ENCODE measurements around the gene MBNL2. TPM values are rescaled to one million over a fixed set of nuclear protein-coding genes. Genes with fewer than 3 reads are reported as not detected.

The MBNL2 gene
- polyA plus RNA-seq, 1 experiment = 44.0 TPM

- Histone ChIP-seq H3K27me3 (ENCODE audit: control insufficient read depth, insufficient read depth, low read length) (no peaks in the 10 kb centered on the region), H3K4me3 (ENCODE audit: low read depth, low read length) (no peak overlapping the region), H3K27ac (ENCODE audit: low read depth, low read length) (no peak overlapping the region), H3K9me3 (ENCODE audit: control insufficient read depth, insufficient read depth, low read length) (no peaks in the 10 kb centered on the region)
- POLR2A ChIA-PET = interaction anchor here (1.5 kb wide), 1 partner anchor 31 kb away, joined by 4 read pairs; the partner anchor contains the start of gene MBNL2
- TF ChIP-seq, protein P1, sequence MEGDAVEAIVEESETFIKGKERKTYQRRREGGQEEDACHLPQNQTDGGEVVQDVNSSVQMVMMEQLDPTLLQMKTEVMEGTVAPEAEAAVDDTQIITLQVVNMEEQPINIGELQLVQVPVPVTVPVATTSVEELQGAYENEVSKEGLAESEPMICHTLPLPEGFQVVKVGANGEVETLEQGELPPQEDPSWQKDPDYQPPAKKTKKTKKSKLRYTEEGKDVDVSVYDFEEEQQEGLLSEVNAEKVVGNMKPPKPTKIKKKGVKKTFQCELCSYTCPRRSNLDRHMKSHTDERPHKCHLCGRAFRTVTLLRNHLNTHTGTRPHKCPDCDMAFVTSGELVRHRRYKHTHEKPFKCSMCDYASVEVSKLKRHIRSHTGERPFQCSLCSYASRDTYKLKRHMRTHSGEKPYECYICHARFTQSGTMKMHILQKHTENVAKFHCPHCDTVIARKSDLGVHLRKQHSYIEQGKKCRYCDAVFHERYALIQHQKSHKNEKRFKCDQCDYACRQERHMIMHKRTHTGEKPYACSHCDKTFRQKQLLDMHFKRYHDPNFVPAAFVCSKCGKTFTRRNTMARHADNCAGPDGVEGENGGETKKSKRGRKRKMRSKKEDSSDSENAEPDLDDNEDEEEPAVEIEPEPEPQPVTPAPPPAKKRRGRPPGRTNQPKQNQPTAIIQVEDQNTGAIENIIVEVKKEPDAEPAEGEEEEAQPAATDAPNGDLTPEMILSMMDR (IDR thresholded peaks at IDR 0.05; ENCODE audit: low read depth, low read length) = no peak
- DNase-seq (ENCODE audit: low read depth, low spot score) = no peak
- CTCF ChIA-PET = interaction anchor here (1.1 to 2.0 kb wide), 2 partner anchors 65 to 81 kb away, joined by 5 to 8 read pairs; no protein-coding TSS in a partner anchor
Measured at GRCh38 chr13:97191142-97191541, 31.0 kb upstream of the MBNL2 start.

DNA sequence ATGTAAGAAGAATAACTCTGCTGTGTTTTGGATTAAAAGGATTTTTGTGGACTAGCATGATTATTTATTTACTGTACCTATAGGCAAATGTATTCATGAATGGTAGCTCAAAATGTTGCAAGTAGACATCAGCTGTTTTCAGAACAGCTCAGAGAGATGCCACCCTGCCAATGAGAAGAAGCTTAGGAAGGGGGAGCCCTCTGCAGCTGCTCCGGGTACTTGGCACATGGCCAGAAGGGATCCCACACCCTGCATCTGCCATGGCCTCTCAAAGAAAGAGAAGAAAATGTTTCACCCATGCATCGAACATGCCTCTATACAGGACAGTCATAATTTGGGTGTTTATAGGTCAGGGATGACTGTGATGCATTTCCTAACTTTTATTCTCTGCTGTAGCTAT is 30.5 kb upstream of the MBNL2 start:
- DNase-seq (ENCODE audit: low read depth, low spot score) = no peak
- Histone ChIP-seq H3K9me3 (ENCODE audit: control insufficient read depth, insufficient read depth, low read length) (no peaks in the 10 kb centered on the region), H3K27me3 (ENCODE audit: control insufficient read depth, insufficient read depth, low read length) (no peaks in the 10 kb centered on the region), H3K4me3 (ENCODE audit: low read depth, low read length) (no peak overlapping the region), H3K27ac (ENCODE audit: low read depth, low read length) (no peak overlapping the region)
- ChIA-PET POLR2A (interaction anchor here (1.5 kb wide), 1 partner anchor 30 kb away, joined by 4 read pairs; the partner anchor contains the start of gene MBNL2), CTCF (interaction anchor here (1.0 to 2.0 kb wide), 3 partner anchors 66 to 383 kb away, joined by 3 to 8 read pairs (median 5); no protein-coding TSS in a partner anchor)
- TF ChIP-seq, protein P1 (IDR thresholded peaks at IDR 0.05; ENCODE audit: low read depth, low read length) = no peak

GRCh38 chr13:97192166-97192565 is 30.0 kb upstream of the MBNL2 start:
- Histone ChIP-seq H3K4me3 (ENCODE audit: low read depth, low read length) (no peak overlapping the region), H3K27me3 (ENCODE audit: control insufficient read depth, insufficient read depth, low read length) (no peaks in the 10 kb centered on the region), H3K9me3 (ENCODE audit: control insufficient read depth, insufficient read depth, low read length) (no peaks in the 10 kb centered on the region), H3K27ac (ENCODE audit: low read depth, low read length) (no peak overlapping the region)
- CTCF ChIA-PET = interaction anchor here (1.0 to 2.0 kb wide), 3 partner anchors 66 to 383 kb away, joined by 3 to 8 read pairs (median 5); no protein-coding TSS in a partner anchor
- no peak for DNase-seq (ENCODE audit: low read depth, low spot score)
- TF ChIP-seq, protein P1 (IDR thresholded peaks at IDR 0.05; ENCODE audit: low read depth, low read length) = no peak
- POLR2A ChIA-PET = interaction anchor here (0.6 to 1.5 kb wide), 2 partner anchors 30 to 1179 kb away, joined by 3 to 4 read pairs; partner anchors contain the start of gene MBNL2

DNA sequence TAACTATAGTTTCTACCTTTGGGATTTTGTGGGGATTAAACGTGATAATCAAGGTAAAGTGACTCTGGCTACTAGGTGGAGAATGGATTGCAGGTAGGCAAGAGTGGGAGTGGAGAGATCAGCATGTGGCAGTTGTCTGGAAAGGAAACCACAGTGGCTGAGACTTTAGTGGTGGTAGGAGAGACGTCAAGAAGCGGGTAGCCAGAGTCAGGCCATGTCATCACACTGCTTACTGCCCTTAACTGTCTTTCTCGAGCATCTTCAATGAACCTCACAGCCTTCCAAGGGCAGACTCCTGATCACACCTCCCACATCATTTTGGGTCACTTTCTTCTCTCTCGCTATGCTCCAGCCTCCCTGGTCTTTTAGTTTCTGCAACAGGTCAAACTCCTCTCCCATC is 28.6 kb upstream of the MBNL2 start:
- H3K4me3 ChIP-seq (ENCODE audit: low read depth, low read length) = no peak overlapping the region
- TF ChIP-seq, protein P1 (IDR thresholded peaks at IDR 0.05; ENCODE audit: low read depth, low read length) = no peak
- no peak overlapping the region for H3K27ac ChIP-seq (ENCODE audit: low read depth, low read length)
- no peak for DNase-seq (ENCODE audit: low read depth, low spot score)
- no peaks in the 10 kb centered on the region for H3K9me3 ChIP-seq (ENCODE audit: control insufficient read depth, insufficient read depth, low read length)
- ChIA-PET POLR2A (no interaction called here), CTCF (no interaction called here)
- no peaks in the 10 kb centered on the region for H3K27me3 ChIP-seq (ENCODE audit: control insufficient read depth, insufficient read depth, low read length)

- Histone ChIP-seq H3K9me3 (ENCODE audit: control insufficient read depth, insufficient read depth, low read length) (no peaks in the 10 kb centered on the region), H3K4me3 (ENCODE audit: low read depth, low read length) (no peak overlapping the region), H3K27me3 (ENCODE audit: control insufficient read depth, insufficient read depth, low read length) (no peaks in the 10 kb centered on the region), H3K27ac (ENCODE audit: low read depth, low read length) (no peak overlapping the region)
- TF ChIP-seq, protein P1 (IDR thresholded peaks at IDR 0.05; ENCODE audit: low read depth, low read length) = no peak
- ChIA-PET POLR2A (no interaction called here), CTCF (no interaction called here)
- no peak for DNase-seq (ENCODE audit: low read depth, low spot score)
Measured at GRCh38 chr13:97194479-97194878, 27.7 kb upstream of the MBNL2 start.
